Testis (tissue), 2 donors: ENCODE measurements around the gene LDAH.

Source experiments
- CTCF ChIP-seq, 3 experiments: fragments of 450-650 bp in 2 of 3; fragments of 200-600 bp in 1 of 3; sonication (generic) in 1 of 3; IDR thresholded peaks; one replicate each; pipeline ENCODE4 v1.5.1; 2016 to 2019; ENCODE audit warnings: antibody characterized with exemption in 3 of 3, mild to moderate bottlenecking in 2 of 3, moderate library complexity in 1 of 3
- POLR2A ChIP-seq: fragments of 450-650 bp; IDR thresholded peaks from one replicate; pipeline ENCODE4 v1.6.1; 2017; ENCODE audit warnings: antibody characterized with exemption, mild to moderate bottlenecking, moderate library complexity

GRCh38 chr2:20722592-20723240 lies 100.2 kb downstream of the LDAH start:
- TF ChIP-seq POLR2A = no peak
- TF ChIP-seq CTCF (IDR thresholded peaks at IDR 0.05) = no peak
